GM18505 (cell line): Measurements from ENCODE around the gene HSPA1L.
A peak's percentile ranks its signal among the peaks of the same experiment; 100 is the strongest.

Source experiments
- ATAC-seq: cut with Tn5 transposase; IDR thresholded peaks from one replicate; pipeline ENCODE4 v1.9.1; 2021; ENCODE audit not compliant: unreplicated experiment
- POLR2A ChIP-seq: IDR thresholded peaks from 4 replicates; pipeline ENCODE4 v1.6.1; 2011; ENCODE audit warnings: borderline replicate concordance; ENCODE audit not compliant: insufficient read depth, insufficient read length; ENCODE audit errors: extremely low read depth

Gene HSPA1L

GRCh38 chr6:31777667-31778050, 37.4 kb downstream of the HSPA1L start:
- TF ChIP-seq POLR2A, result no peak
- no peak for ATAC-seq

DNA sequence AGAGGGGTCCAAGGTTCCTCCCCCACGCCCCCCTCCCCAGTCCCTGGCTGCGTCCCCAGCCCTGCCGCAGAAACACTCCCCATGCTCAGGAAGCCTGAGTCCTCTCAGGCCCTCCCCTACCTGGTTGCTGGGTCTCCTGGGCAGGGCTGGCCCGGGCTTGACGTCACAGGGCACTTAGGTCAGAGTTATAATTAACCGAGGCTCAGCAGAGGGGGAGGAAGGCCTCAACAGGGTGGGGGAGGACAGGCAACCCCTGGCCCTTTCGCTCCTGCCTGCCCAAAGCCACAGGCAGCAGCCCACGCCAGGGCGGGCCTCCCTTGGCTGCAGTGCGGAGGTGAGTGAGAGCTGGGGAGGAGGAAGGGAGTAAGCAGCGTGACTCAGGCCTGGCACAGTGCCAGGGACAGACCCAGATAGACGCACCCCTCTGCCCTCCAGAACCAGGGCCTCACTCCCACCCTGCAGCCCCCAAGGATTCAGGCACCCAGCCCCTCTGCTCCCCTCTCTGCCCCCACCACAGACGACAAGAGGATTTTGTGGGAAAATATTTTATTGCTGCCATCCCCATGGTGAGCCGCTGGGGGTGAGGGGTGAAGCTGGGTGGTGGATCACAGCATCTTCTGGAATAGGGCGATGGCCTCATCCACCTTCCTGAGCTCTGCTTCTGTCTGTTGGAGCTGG, 38.0 kb downstream of the HSPA1L start, which contains the start of gene VWA7:
TSS of gene VWA7 (minus strand) at position 340 of the 678 bp plus-strand sequence. CDS start 549 bp downstream, outside the sequence.
- TF ChIP-seq POLR2A, result peak; percentile 30
- peak; percentile 64 for ATAC-seq

DNA sequence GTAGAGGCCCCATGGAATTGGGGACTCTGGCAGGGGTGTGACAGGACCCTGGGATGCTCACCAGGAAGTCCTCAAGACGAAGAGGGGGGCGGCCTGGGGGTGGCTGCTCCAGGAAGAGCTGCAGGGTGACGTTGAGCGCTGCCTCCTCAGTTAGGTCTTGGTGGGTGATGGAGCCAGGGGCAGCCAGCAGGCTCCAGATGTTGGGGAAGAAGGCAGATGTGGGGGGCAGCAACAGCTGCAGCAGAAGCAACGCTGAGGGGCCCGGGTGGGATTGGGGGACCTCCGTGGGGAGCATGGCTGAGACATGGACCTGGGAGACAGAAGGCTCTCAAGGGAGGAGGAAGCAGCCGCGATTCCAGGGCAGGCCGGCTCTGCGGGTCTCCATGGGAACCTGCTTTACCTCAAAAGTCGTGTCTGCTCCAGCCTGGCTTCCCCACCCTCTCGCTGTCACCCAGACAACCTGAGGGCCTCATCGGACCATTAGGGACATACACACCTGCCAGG, 38.5 kb downstream of the HSPA1L start:
- TF ChIP-seq POLR2A, result no peak
- no peak for ATAC-seq

- TF ChIP-seq POLR2A, result no peak
- ATAC-seq, result no peak
Observed at GRCh38 chr6:31775633-31776484, 39.2 kb downstream of the HSPA1L start.

- no peak for ATAC-seq
- no peak for TF ChIP-seq POLR2A
Observed at GRCh38 chr6:31775184-31775583, 39.9 kb downstream of the HSPA1L start.

DNA sequence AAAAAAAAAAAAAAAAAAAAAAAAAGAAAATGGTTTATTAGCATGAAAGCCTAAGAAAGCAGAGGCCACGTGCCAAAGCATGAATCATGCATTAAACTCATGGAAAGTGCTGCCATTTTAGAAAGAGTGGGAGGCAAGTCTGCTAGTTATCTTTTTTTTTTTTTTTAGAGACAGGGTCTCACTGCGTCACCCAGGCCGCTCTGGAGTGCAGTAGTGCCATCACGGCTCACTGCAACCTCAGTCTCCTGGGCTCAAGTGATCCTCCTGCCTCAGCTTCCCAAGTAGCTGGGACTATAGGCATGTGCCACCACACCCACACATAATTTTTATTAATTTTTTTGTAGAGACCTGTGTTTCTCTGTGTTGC, 43.1 kb downstream of the HSPA1L start:
- no peak for TF ChIP-seq POLR2A
- ATAC-seq, result no peak

GRCh38 chr6:31770860-31771259, 44.2 kb downstream of the HSPA1L start:
- TF ChIP-seq POLR2A, result no peak
- no peak for ATAC-seq

GRCh38 chr6:31769684-31770371, 45.3 kb downstream of the HSPA1L start:
- no peak for ATAC-seq
- TF ChIP-seq POLR2A, result no peak

DNA sequence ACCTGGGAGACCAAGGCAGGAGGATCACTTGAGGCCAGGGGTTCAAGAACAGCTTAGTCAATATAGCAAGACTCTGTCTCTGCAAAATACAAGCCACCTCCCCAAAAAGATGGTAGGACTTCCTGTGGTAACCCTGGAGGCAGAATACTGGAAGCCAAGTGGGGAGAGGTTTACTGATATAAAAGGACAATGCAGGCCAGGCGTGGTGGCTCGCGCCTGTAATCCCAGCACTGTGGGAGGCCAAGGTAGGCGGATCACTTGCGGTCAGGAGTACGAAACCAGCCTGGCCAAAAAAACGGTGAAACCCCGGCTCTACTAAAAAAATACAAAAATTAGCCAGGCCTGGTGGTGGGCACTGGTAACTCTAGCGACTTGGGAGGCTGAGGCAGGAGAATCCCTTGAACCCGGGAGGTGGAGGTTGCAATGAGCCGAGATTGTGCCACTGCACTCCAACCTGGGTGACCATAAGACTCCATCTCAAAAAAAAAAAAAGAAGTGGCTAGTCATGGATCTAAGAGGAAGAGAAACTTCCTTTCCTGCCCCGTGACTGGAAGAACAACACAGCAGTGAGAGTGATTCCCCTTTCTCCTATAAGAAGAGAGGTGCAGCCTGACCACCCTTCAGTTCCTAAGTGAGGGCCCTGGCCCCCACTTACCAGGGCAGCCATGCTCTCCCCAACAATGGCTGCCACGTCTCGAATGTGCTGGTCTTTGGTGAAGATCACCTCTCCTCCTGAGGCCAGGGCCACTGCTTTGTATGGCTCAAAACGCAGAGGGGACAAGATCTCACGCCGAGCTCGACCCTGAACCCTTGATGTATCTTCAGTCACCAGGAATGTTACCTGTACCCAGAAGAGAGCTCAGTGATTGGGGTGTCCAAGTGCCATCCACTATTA, 46.5 kb downstream of the HSPA1L start:
- no peak for TF ChIP-seq POLR2A
- no peak for ATAC-seq

GRCh38 chr6:31767096-31767645, 47.9 kb downstream of the HSPA1L start:
- no peak for TF ChIP-seq POLR2A
- no peak for ATAC-seq

- no peak for ATAC-seq
- TF ChIP-seq POLR2A, result no peak
Observed at GRCh38 chr6:31765910-31766794, 48.9 kb downstream of the HSPA1L start.
